Neuronal stem cell (in vitro differentiated cells): ENCODE measurements around the gene NACA.
A peak's percentile ranks its signal among the peaks of the same experiment; 100 is the strongest.

Experiments used
- DNase-seq: peaks from one replicate; pipeline ENCODE4 v3.0.0-alpha.2; 2013; ENCODE audit warnings: low spot score
- H2AFZ ChIP-seq: one replicate; pipeline ENCODE4 v1.6.1; 2013; ENCODE audit warnings: mild to moderate bottlenecking, low read length, inconsistent platforms
- H2AK5ac ChIP-seq: 2 replicates; pipeline ENCODE4 v1.6.1; 2013; ENCODE audit warnings: low read depth, mild to moderate bottlenecking, inconsistent platforms, low read length, moderate library complexity, mixed read lengths
- H2BK120ac ChIP-seq: 2 replicates; pipeline ENCODE4 v1.6.1; 2013; ENCODE audit warnings: low read depth, mild to moderate bottlenecking, inconsistent platforms, low read length, moderate library complexity, mixed read lengths
- H2BK12ac ChIP-seq: one replicate; pipeline ENCODE4 v1.6.1; 2013; ENCODE audit warnings: low read length, inconsistent platforms
- H2BK15ac ChIP-seq: 2 replicates; pipeline ENCODE4 v1.6.1; 2013; ENCODE audit warnings: mild to moderate bottlenecking, low read length, inconsistent platforms, mixed read lengths
- H2BK5ac ChIP-seq: one replicate; pipeline ENCODE4 v1.6.1; 2013; ENCODE audit warnings: inconsistent platforms, mild to moderate bottlenecking, low read length, moderate library complexity
- H3K14ac ChIP-seq: one replicate; pipeline ENCODE4 v1.6.1; 2013; ENCODE audit warnings: low read length, inconsistent platforms
- H3K18ac ChIP-seq: 2 replicates; pipeline ENCODE4 v1.6.1; 2013; ENCODE audit warnings: low read length, inconsistent platforms
- H3K23ac ChIP-seq: 2 replicates; pipeline ENCODE4 v1.6.1; 2013; ENCODE audit warnings: low read depth, mild to moderate bottlenecking, mixed read lengths, low read length, inconsistent platforms; ENCODE audit not compliant: poor library complexity
- H3K27ac ChIP-seq: replicated peaks from 3 replicates; pipeline ENCODE4 v1.5.1; 2013; ENCODE audit warnings: low read length, inconsistent platforms
- H3K27me3 ChIP-seq, 3 experiments: 2 replicates each; pipeline ENCODE4 v1.6.1; 2013; ENCODE audit warnings: low read length in 3 of 3, mild to moderate bottlenecking in 2 of 3, inconsistent platforms in 1 of 3, low read depth in 1 of 3, mixed read lengths in 1 of 3, moderate library complexity in 1 of 3; ENCODE audit not compliant: control insufficient read depth in 3 of 3, insufficient read depth in 3 of 3
- H3K36me3 ChIP-seq, 2 donors: replicated peaks in 1 of 2; 2 replicates each; pipeline ENCODE4 v1.6.1; 2013; ENCODE audit warnings: low read length in 2 of 2; ENCODE audit not compliant: control insufficient read depth in 2 of 2, insufficient read depth in 2 of 2
- H3K4ac ChIP-seq: 2 replicates; pipeline ENCODE4 v1.6.1; 2013; ENCODE audit warnings: inconsistent platforms, mild to moderate bottlenecking, low read length, moderate library complexity
- H3K4me1 ChIP-seq, 2 donors: 1 replicate in 1 of 2; 2 replicates in 1 of 2; pipeline ENCODE4 v1.6.1; 2013; ENCODE audit warnings: low read length in 2 of 2, low read depth in 1 of 2; ENCODE audit not compliant: control insufficient read depth in 2 of 2, insufficient read depth in 1 of 2
- H3K4me2 ChIP-seq: one replicate; pipeline ENCODE4 v1.6.1; 2013; ENCODE audit warnings: mild to moderate bottlenecking, low read length, inconsistent platforms; ENCODE audit not compliant: insufficient read depth, poor library complexity, severe bottlenecking
- H3K4me3 ChIP-seq, 2 donors: 2 replicates each; pipeline ENCODE4 v1.5.1; 2013; ENCODE audit warnings: low read length in 2 of 2, mild to moderate bottlenecking in 2 of 2, inconsistent platforms in 1 of 2, moderate library complexity in 1 of 2
- H3K79me1 ChIP-seq: one replicate; pipeline ENCODE4 v1.6.1; 2013; ENCODE audit warnings: low read depth, mild to moderate bottlenecking, inconsistent platforms, low read length, moderate library complexity
- H3K9ac ChIP-seq: one replicate; pipeline ENCODE4 v1.6.1; 2013; ENCODE audit warnings: mild to moderate bottlenecking, low read depth, low read length, inconsistent platforms; ENCODE audit not compliant: poor library complexity
- H3K9me3 ChIP-seq, 2 donors: replicated peaks in 1 of 2; 2 replicates each; pipeline versions ENCODE3 to v1.6.1; 2013; ENCODE audit warnings: low read length in 2 of 2, mild to moderate bottlenecking in 2 of 2, inconsistent platforms in 1 of 2, low read depth in 1 of 2, mixed read lengths in 1 of 2, moderate library complexity in 1 of 2; ENCODE audit not compliant: control insufficient read depth in 2 of 2, insufficient read depth in 1 of 2
- H4K8ac ChIP-seq: one replicate; pipeline ENCODE4 v1.6.1; 2013; ENCODE audit warnings: low read depth, mild to moderate bottlenecking, inconsistent platforms, low read length, moderate library complexity
- H4K91ac ChIP-seq: one replicate; pipeline ENCODE4 v1.6.1; 2013; ENCODE audit warnings: low read length, low read depth, mild to moderate bottlenecking, inconsistent platforms; ENCODE audit not compliant: poor library complexity
- WGBS, 2 donors: extraction: QIAGEN DNeasy Blood & Tissue Kit; methylation state at CpG; one replicate each; pipeline ENCODE4 v1.1.7; 2013; ENCODE audit warnings: missing lambda C conversion rate in 2 of 2, mixed read lengths in 1 of 2; ENCODE audit not compliant: insufficient read length in 2 of 2, insufficient replicate concordance in 1 of 2; ENCODE audit errors: extremely low coverage in 2 of 2; 5-methylcytosine and 5-hydroxymethylcytosine counted together

NACA gene

DNA sequence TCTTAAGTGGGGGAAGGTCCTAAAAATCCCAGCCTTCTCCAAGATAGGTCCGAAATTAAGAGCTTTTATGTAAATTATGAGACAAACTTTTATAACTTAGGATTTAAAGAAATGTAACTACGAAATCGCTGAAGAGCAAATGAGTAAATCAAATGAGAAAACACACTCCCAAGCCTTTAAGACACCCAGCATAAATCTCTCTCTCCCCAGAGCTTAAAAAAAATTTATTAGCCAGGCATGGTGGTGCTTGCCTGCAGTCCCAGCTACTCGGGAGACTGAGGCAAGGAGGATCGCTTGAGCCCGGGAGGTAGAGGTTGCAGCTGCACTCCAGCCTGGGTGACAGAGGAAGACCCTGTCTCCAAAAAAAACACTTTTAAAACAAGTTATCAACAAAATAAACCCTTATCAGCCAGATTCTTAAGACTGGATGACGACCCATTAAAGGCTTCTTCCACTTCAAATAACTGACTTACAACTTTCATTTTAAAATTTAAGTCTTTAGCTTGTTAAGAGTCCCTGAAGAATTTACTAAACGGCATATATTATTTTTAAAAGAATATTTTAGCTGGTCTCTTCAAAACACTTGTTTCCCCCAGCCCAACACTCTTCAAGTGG, 40.2 kb downstream of the NACA start:
- no peak overlapping the region for H3K4me3 ChIP-seq
- no peak overlapping the region for H3K23ac ChIP-seq
- H3K27ac ChIP-seq = no peak overlapping the region
- H3K18ac ChIP-seq = no peak overlapping the region
- no peak overlapping the region for H3K14ac ChIP-seq
- peaks cover 0 to 17% of the 10 kb centered on the region in 2 donors for H3K9me3 ChIP-seq
- H2AFZ ChIP-seq = no peak overlapping the region
- peaks cover 13% of the 10 kb centered on the region for H3K79me1 ChIP-seq
- H3K36me3 ChIP-seq = peaks cover 8 to 66% of the 10 kb centered on the region in 2 donors
- no peak overlapping the region for H3K4ac ChIP-seq
- no peaks in the 10 kb centered on the region for H3K27me3 ChIP-seq
- H4K8ac ChIP-seq = no peak overlapping the region
- H2BK5ac ChIP-seq = no peak overlapping the region
- no peak overlapping the region for H4K91ac ChIP-seq
- DNase-seq = no peak
- peak overlapping the region; percentile 11 for H3K4me2 ChIP-seq
- no peak overlapping the region for H2BK12ac ChIP-seq
- no CpG with 5 or more reads among the region's 8 CpGs for WGBS, 2 donors
- no peak overlapping the region for H2BK120ac ChIP-seq
- no peak overlapping the region for H2AK5ac ChIP-seq
- no peak overlapping the region for H3K9ac ChIP-seq
- no peak overlapping the region for H2BK15ac ChIP-seq
- H3K4me1 ChIP-seq = peaks cover 5 to 6% of the 10 kb centered on the region in 2 donors

DNA sequence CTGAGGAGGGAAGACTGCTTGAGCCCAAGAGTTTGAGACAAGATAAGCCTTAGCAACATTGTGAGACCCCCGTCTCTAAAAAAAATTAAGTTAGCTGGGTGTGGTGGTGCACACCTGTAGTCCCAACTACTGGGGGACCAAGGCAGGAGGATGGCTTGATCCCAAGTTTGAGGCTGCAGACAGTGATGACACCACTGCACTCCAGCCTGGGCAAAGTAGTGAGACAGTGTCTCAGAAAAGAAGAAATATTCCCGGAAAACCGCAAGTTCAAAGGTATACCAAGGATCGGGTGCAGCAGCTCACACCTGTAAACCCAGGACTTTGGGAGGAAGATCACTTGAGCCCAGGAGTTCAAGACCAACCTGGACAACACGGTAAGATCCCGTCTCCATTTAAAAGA, 42.8 kb downstream of the NACA start:
- Histone ChIP-seq H2BK15ac (no peak overlapping the region), H4K91ac (no peak overlapping the region), H3K9me3 (peaks cover 0 to 17% of the 10 kb centered on the region in 2 donors), H3K4me2 (no peak overlapping the region), H2AFZ (no peak overlapping the region), H2BK5ac (no peak overlapping the region), H3K9ac (no peak overlapping the region), H3K4me1 (no peaks in the 10 kb centered on the region), H3K23ac (no peak overlapping the region), H2BK120ac (no peak overlapping the region), H3K79me1 (peaks cover 11% of the 10 kb centered on the region), H3K14ac (no peak overlapping the region), H2BK12ac (no peak overlapping the region), H3K27ac (no peak overlapping the region), H3K4me3 (no peak overlapping the region), H3K27me3 (no peaks in the 10 kb centered on the region), H3K18ac (no peak overlapping the region), H3K4ac (no peak overlapping the region), H4K8ac (no peak overlapping the region), H2AK5ac (no peak overlapping the region), H3K36me3 (peaks cover 8 to 90% of the 10 kb centered on the region in 2 donors)
- DNase-seq = no peak
- WGBS, 2 donors = no CpG with 5 or more reads among the region's 6 CpGs

- no peak overlapping the region for H3K23ac ChIP-seq
- H3K14ac ChIP-seq = no peak overlapping the region
- no peak overlapping the region for H2BK120ac ChIP-seq
- H3K79me1 ChIP-seq = peaks cover 16% of the 10 kb centered on the region
- no peak overlapping the region for H2BK5ac ChIP-seq
- peaks cover 9 to 95% of the 10 kb centered on the region in 2 donors for H3K36me3 ChIP-seq
- no peak overlapping the region for H2AK5ac ChIP-seq
- H2AFZ ChIP-seq = no peak overlapping the region
- no peak overlapping the region for H3K4me2 ChIP-seq
- WGBS, 2 donors = no CpG with 5 or more reads among the region's 13 CpGs
- H2BK12ac ChIP-seq = no peak overlapping the region
- no peak overlapping the region for H4K8ac ChIP-seq
- no peak overlapping the region for H3K4ac ChIP-seq
- H3K18ac ChIP-seq = no peak overlapping the region
- no peak overlapping the region for H3K9ac ChIP-seq
- H4K91ac ChIP-seq = no peak overlapping the region
- no peaks in the 10 kb centered on the region for H3K4me1 ChIP-seq
- H2BK15ac ChIP-seq = no peak overlapping the region
- H3K9me3 ChIP-seq = peaks cover 0 to 12% of the 10 kb centered on the region in 2 donors
- no peak for DNase-seq
- H3K4me3 ChIP-seq = no peak overlapping the region
- H3K27ac ChIP-seq = no peak overlapping the region
- no peaks in the 10 kb centered on the region for H3K27me3 ChIP-seq
These were observed 45.1 kb downstream of the NACA start for GRCh38 chr12:56679883-56680575.

- Histone ChIP-seq H4K91ac (no peak overlapping the region), H4K8ac (no peak overlapping the region), H3K9me3 (peaks cover 0 to 4% of the 10 kb centered on the region in 2 donors), H3K9ac (no peak overlapping the region), H2AFZ (no peak overlapping the region), H2AK5ac (no peak overlapping the region), H3K4me2 (no peak overlapping the region), H2BK5ac (no peak overlapping the region), H3K27me3 (no peaks in the 10 kb centered on the region), H3K79me1 (peaks cover 16% of the 10 kb centered on the region), H3K23ac (no peak overlapping the region), H2BK15ac (no peak overlapping the region), H3K27ac (no peak overlapping the region), H2BK12ac (no peak overlapping the region), H3K14ac (no peak overlapping the region), H3K36me3 (peaks cover 9 to 91% of the 10 kb centered on the region in 2 donors), H3K4me3 (no peak overlapping the region), H3K4me1 (no peaks in the 10 kb centered on the region), H2BK120ac (no peak overlapping the region), H3K4ac (no peak overlapping the region), H3K18ac (no peak overlapping the region)
- DNase-seq = no peak
- no CpG with 5 or more reads among the region's 2 CpGs for WGBS, 2 donors
These were observed 46.2 kb downstream of the NACA start for GRCh38 chr12:56678852-56679251.
